Measurements from ENCODE around the gene C1orf198. TPM values are rescaled to one million over a fixed set of nuclear protein-coding genes. Genes with fewer than 3 reads are reported as not detected.

Gene C1orf198
- total RNA-seq, 1 experiment from 2014 or later, result 20.5 TPM

DNA sequence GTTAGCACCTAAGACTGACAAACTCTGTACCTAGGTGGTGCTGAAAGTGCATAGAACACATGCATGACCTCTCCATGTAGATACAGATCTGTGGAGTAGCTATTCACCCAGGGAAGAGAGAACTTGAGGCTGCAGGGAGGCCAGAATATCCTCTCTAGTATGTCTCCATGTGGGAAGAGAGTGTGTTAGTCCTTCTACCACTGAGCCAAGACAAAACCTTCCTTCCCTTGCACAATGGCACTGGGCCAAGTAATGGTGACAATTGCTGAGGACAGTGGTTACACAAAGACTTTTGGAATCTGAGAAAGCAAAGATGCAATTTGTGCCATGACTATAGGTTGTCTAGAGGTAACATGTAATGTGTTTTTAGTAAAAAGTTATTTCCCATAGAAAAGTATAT lies 52.3 kb downstream of the C1orf198 start:
- no peak overlapping the region for H2AFZ ChIP-seq

DNA sequence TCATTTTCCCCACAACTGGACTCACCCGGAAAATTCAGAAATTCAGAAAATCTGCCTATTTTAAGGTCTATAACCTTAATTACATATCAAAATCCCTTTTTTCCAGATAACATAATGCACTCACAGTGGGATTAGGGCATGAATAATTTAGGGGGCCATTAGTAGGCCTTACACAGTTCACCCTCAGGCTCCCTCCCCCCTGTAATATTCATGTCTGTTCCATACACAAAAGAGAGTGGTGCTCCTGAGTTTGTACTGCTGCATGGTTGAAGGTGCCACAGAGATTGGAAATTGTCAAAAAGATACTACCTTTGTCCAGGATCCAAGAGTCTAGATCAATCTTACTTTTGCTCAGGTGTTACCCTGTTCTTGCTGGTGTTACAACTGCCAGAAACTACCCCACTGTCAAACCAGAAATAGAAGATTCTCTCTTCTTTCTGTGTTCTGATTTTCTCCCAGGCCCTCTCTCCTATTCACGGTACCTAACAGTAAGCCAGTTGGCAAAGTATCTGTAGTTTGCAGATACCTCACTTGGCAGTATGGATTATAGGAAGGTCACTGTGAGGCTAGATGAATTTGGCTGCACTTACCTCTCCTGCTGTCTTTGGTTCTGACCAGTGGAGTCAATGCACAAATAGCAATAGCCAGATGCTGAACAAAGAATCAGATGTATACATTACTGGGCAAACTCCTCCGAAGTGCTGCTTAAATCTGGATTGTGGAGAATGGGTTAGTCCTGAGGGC lies 53.2 kb downstream of the C1orf198 start:
- intact Hi-C loops (cut with micrococcal nuclease; ENCODE audit: unreplicated experiment), result no loop called here
- ChIA-PET CTCF (no interaction called here), POLR2A (ENCODE audit: unreplicated experiment) (no interaction called here)
- Histone ChIP-seq H3K4me3 (no peak overlapping the region), H3K4me1 (replicated peaks; ENCODE audit: insufficient read depth) (no peaks in the 10 kb centered on the region), H3K79me2 (ENCODE audit: low read depth) (no peaks in the 10 kb centered on the region), H3F3A (ENCODE audit: insufficient read depth, low read depth) (no peaks in the 10 kb centered on the region; the same call in 1 of the 2 replicates), H2AFZ (no peak overlapping the region), H4K20me1 (ENCODE audit: insufficient read depth) (no peaks in the 10 kb centered on the region), H3K9me2 (ENCODE audit: insufficient read depth) (no peaks in the 10 kb centered on the region), H3K27me3 (ENCODE audit: insufficient read depth, low read depth) (no peaks in the 10 kb centered on the region), H3K36me3 (ENCODE audit: low read depth) (no peaks in the 10 kb centered on the region), H3K4me2 (no peak overlapping the region), H3K27ac (no peak overlapping the region), H3K9me3 (ENCODE audit: insufficient read depth, low read depth) (peaks cover 8% of the 10 kb centered on the region; the same call in 1 of the 2 replicates)
- no TSS peak for BruUV-seq (replicated peaks)
- no peak for DNase-seq
- TF ChIP-seq, protein P1, sequence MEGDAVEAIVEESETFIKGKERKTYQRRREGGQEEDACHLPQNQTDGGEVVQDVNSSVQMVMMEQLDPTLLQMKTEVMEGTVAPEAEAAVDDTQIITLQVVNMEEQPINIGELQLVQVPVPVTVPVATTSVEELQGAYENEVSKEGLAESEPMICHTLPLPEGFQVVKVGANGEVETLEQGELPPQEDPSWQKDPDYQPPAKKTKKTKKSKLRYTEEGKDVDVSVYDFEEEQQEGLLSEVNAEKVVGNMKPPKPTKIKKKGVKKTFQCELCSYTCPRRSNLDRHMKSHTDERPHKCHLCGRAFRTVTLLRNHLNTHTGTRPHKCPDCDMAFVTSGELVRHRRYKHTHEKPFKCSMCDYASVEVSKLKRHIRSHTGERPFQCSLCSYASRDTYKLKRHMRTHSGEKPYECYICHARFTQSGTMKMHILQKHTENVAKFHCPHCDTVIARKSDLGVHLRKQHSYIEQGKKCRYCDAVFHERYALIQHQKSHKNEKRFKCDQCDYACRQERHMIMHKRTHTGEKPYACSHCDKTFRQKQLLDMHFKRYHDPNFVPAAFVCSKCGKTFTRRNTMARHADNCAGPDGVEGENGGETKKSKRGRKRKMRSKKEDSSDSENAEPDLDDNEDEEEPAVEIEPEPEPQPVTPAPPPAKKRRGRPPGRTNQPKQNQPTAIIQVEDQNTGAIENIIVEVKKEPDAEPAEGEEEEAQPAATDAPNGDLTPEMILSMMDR (conservative IDR thresholded peaks at IDR 0.05), result no peak
- TF ChIP-seq EZH2 (IDR thresholded peaks at IDR 0.05; ENCODE audit: low read depth), result no peak

More for the DNA sequence above, 52.3 kb downstream of the C1orf198 start:
- H3K9me2 ChIP-seq (ENCODE audit: insufficient read depth), result no peaks in the 10 kb centered on the region
- H3K4me1 ChIP-seq (replicated peaks; ENCODE audit: insufficient read depth), result no peaks in the 10 kb centered on the region
- no peak overlapping the region for H3K27ac ChIP-seq
- no peaks in the 10 kb centered on the region for H3K79me2 ChIP-seq (ENCODE audit: low read depth)
- ChIA-PET CTCF (no interaction called here), POLR2A (ENCODE audit: unreplicated experiment) (no interaction called here)
- no peak for TF ChIP-seq EZH2 (IDR thresholded peaks at IDR 0.05; ENCODE audit: low read depth)
- TF ChIP-seq, protein P1 (conservative IDR thresholded peaks at IDR 0.05), result no peak
- intact Hi-C loops (cut with micrococcal nuclease; ENCODE audit: unreplicated experiment), result no loop called here
- no peak for DNase-seq
- no peaks in the 10 kb centered on the region; the same call in 1 of the 2 replicates for H3F3A ChIP-seq (ENCODE audit: insufficient read depth, low read depth)
- H3K9me3 ChIP-seq (ENCODE audit: insufficient read depth, low read depth), result peaks cover 8% of the 10 kb centered on the region; the same call in 1 of the 2 replicates
- no peak overlapping the region for H3K4me2 ChIP-seq
- no peak overlapping the region for H3K4me3 ChIP-seq
- no TSS peak for BruUV-seq (replicated peaks)
- no peaks in the 10 kb centered on the region for H3K36me3 ChIP-seq (ENCODE audit: low read depth)
- no peaks in the 10 kb centered on the region for H4K20me1 ChIP-seq (ENCODE audit: insufficient read depth)
- no peaks in the 10 kb centered on the region for H3K27me3 ChIP-seq (ENCODE audit: insufficient read depth, low read depth)

DNA sequence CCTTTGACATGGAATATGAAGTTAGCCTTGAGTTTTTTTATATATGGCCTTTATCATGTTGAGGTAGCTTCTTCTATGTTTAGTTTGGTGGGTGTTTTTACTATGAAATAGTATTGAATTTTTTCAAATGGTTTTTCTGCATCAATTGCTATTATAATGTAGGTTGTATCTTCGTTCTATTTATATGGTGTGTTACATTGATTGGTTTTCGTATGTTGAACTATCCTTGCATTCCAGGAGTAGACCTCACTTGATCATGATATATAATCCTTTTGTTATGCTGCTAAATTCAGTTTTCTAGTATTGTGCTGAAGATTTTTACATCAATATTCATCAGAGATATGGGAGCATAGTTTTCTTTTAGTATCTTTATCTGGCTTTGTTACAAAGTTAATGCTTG lies 55.8 kb downstream of the C1orf198 start:
- no peaks in the 10 kb centered on the region for H4K20me1 ChIP-seq (ENCODE audit: insufficient read depth)
- ChIA-PET CTCF (no interaction called here), POLR2A (ENCODE audit: unreplicated experiment) (no interaction called here)
- no peak for DNase-seq
- H3K4me2 ChIP-seq, result no peak overlapping the region
- H3K9me2 ChIP-seq (ENCODE audit: insufficient read depth), result no peaks in the 10 kb centered on the region
- intact Hi-C loops (cut with micrococcal nuclease; ENCODE audit: unreplicated experiment), result no loop called here
- TF ChIP-seq, protein P1 (conservative IDR thresholded peaks at IDR 0.05), result no peak
- TF ChIP-seq EZH2 (IDR thresholded peaks at IDR 0.05; ENCODE audit: low read depth), result no peak
- BruUV-seq (replicated peaks), result no TSS peak
- H3K27me3 ChIP-seq (ENCODE audit: insufficient read depth, low read depth), result no peaks in the 10 kb centered on the region
- H2AFZ ChIP-seq, result no peak overlapping the region
- H3K9me3 ChIP-seq (ENCODE audit: insufficient read depth, low read depth), result peaks cover 8% of the 10 kb centered on the region; the same call in 1 of the 2 replicates
- no peaks in the 10 kb centered on the region for H3K79me2 ChIP-seq (ENCODE audit: low read depth)
- H3K4me1 ChIP-seq (replicated peaks; ENCODE audit: insufficient read depth), result no peaks in the 10 kb centered on the region
- H3K36me3 ChIP-seq (ENCODE audit: low read depth), result no peaks in the 10 kb centered on the region
- H3K4me3 ChIP-seq, result no peak overlapping the region
- H3F3A ChIP-seq (ENCODE audit: insufficient read depth, low read depth), result no peaks in the 10 kb centered on the region; the same call in 1 of the 2 replicates
- no peak overlapping the region for H3K27ac ChIP-seq
